Measurements from ENCODE around the gene GNAT2. TPM values are rescaled to one million over a fixed set of nuclear protein-coding genes. Genes with fewer than 3 reads are reported as not detected.

Gene GNAT2
- total RNA-seq, 1 donor from 2014 or later, result not detected

DNA sequence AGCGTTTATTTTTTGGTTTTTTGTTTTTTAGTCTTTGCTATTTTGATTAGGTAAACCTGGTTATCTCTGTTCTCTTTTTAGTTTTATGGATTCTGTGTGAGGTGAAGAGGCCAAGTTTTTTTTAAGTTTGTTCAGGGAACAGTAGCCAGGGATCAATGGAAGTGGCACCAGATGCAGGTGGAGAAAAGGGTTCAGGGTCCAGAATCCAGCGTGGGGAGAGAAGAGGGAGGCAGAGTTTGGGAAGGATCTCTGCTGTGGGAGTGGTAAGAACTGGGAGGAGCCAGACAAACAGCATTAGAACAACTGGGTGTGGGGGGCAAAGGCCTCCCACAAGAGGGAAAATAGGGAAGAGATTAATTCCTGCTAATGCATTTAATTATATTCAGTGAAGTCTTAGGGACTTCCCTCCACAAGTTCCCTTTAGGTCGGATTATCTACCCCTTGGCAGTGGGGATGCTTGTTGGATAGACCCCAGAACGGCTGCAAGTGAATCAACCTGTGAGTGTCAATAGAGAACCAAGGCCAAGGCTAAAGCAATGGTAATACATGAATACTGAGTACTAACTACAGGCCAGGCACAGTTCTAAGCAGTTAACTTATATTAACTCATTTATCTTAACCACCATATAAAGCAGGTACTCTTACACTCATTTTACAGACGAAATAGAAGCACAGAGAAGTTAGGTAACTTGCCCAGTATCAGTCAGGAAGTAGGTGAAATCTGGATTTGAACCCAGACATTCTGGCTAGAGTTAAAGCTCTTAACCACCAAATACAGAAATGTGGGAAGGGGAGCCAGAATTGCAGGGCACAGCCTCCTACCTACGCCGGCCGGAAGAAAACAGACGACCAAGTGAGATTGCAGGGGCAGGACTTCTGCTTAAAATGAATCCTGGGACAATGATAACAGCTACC lies 498 bp downstream of the GNAT2 start:
- no peak for DNase-seq (ENCODE audit: low spot score)
- H3K27me3 Mint-ChIP-seq (ENCODE audit: low read depth), result no peaks in the 10 kb centered on the region
- peak overlapping the region; percentile 99 for H3K4me3 Mint-ChIP-seq (ENCODE audit: unreplicated experiment)
- no peaks in the 10 kb centered on the region for H3K9me3 Mint-ChIP-seq (ENCODE audit: low read depth)
- H3K27ac Mint-ChIP-seq (ENCODE audit: unreplicated experiment), result peak overlapping the region; percentile 97
- peaks cover 52% of the 10 kb centered on the region for H3K4me1 Mint-ChIP-seq (ENCODE audit: low read depth)
- no peaks in the 10 kb centered on the region for H3K36me3 Mint-ChIP-seq (ENCODE audit: low read depth)
- no peak for TF ChIP-seq CTCF (IDR thresholded peaks at IDR 0.05)

GRCh38 chr1:109617291-109617801 lies 2.1 kb downstream of the GNAT2 start:
- H3K27me3 Mint-ChIP-seq (ENCODE audit: low read depth), result no peaks in the 10 kb centered on the region
- DNase-seq (ENCODE audit: low spot score), result no peak
- H3K4me1 Mint-ChIP-seq (ENCODE audit: low read depth), result peaks cover 45% of the 10 kb centered on the region
- peak overlapping the region; percentile 65 for H3K27ac Mint-ChIP-seq (ENCODE audit: unreplicated experiment)
- H3K36me3 Mint-ChIP-seq (ENCODE audit: low read depth), result no peaks in the 10 kb centered on the region
- no peaks in the 10 kb centered on the region for H3K9me3 Mint-ChIP-seq (ENCODE audit: low read depth)
- no peak overlapping the region for H3K4me3 Mint-ChIP-seq (ENCODE audit: unreplicated experiment)
- no peak for TF ChIP-seq CTCF (IDR thresholded peaks at IDR 0.05)

DNA sequence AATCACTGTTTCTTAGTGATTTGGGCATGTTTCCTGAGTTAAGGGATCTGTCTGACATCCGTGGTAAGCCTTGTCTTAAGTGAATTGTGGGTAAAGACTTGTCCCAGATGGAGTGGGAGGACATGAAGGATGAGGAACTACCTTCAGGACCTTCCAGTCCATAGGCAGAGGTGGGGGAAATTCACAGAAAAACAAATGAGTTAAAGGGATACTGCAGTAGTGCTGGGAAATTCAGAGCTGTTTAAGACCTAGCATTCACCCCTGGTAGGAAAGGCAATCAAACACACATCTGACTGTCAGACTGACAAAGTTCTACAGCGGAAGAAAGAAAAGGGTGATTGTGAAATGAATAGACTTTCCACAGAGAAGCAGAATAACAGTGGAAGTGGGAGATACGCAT lies 3.0 kb downstream of the GNAT2 start:
- H3K27me3 Mint-ChIP-seq (ENCODE audit: low read depth), result no peaks in the 10 kb centered on the region
- peak overlapping the region; percentile 65 for H3K27ac Mint-ChIP-seq (ENCODE audit: unreplicated experiment)
- no peak overlapping the region for H3K4me3 Mint-ChIP-seq (ENCODE audit: unreplicated experiment)
- DNase-seq (ENCODE audit: low spot score), result no peak
- TF ChIP-seq CTCF (IDR thresholded peaks at IDR 0.05), result no peak
- H3K4me1 Mint-ChIP-seq (ENCODE audit: low read depth), result peaks cover 36% of the 10 kb centered on the region
- H3K9me3 Mint-ChIP-seq (ENCODE audit: low read depth), result no peaks in the 10 kb centered on the region
- no peaks in the 10 kb centered on the region for H3K36me3 Mint-ChIP-seq (ENCODE audit: low read depth)

- no peaks in the 10 kb centered on the region for H3K36me3 Mint-ChIP-seq (ENCODE audit: low read depth)
- DNase-seq (ENCODE audit: low spot score), result no peak
- H3K27me3 Mint-ChIP-seq (ENCODE audit: low read depth), result no peaks in the 10 kb centered on the region
- H3K4me3 Mint-ChIP-seq (ENCODE audit: unreplicated experiment), result no peak overlapping the region
- H3K4me1 Mint-ChIP-seq (ENCODE audit: low read depth), result peaks cover 34% of the 10 kb centered on the region
- no peak overlapping the region for H3K27ac Mint-ChIP-seq (ENCODE audit: unreplicated experiment)
- H3K9me3 Mint-ChIP-seq (ENCODE audit: low read depth), result no peaks in the 10 kb centered on the region
- TF ChIP-seq CTCF (IDR thresholded peaks at IDR 0.05), result no peak
Measured at GRCh38 chr1:109615879-109616278, 3.5 kb downstream of the GNAT2 start.

GRCh38 chr1:109613361-109614147 lies 5.9 kb downstream of the GNAT2 start:
- no peak for TF ChIP-seq CTCF (IDR thresholded peaks at IDR 0.05)
- peaks cover 29% of the 10 kb centered on the region for H3K4me1 Mint-ChIP-seq (ENCODE audit: low read depth)
- H3K27me3 Mint-ChIP-seq (ENCODE audit: low read depth), result no peaks in the 10 kb centered on the region
- no peaks in the 10 kb centered on the region for H3K36me3 Mint-ChIP-seq (ENCODE audit: low read depth)
- no peak overlapping the region for H3K4me3 Mint-ChIP-seq (ENCODE audit: unreplicated experiment)
- DNase-seq (ENCODE audit: low spot score), result no peak
- H3K27ac Mint-ChIP-seq (ENCODE audit: unreplicated experiment), result no peak overlapping the region
- H3K9me3 Mint-ChIP-seq (ENCODE audit: low read depth), result no peaks in the 10 kb centered on the region

Measured in chondrocyte (in vitro differentiated cells).